Measurements from ENCODE around the gene GJD4. TPM values are rescaled to one million over a fixed set of nuclear protein-coding genes. Genes with fewer than 3 reads are reported as not detected.

Gene GJD4
- total and polyA plus RNA-seq, 2 donors (not counting 1 experiment from before 2014, with no cell fraction given) = not detected

- Mint-ChIP-seq H3K4me1 (peaks cover 19% of the 10 kb centered on the region), H3K27me3 (no peaks in the 10 kb centered on the region), H3K27ac (peak overlapping the region; percentile 51), H3K4me3 (no peak overlapping the region), H3K9me3 (ENCODE audit: insufficient read depth) (no peaks in the 10 kb centered on the region)
- peaks cover 8% of the 10 kb centered on the region for H4K20me1 ChIP-seq (ENCODE audit: control insufficient read depth, insufficient read depth, low read length, poor library complexity, severe bottlenecking)
- no peak overlapping the region for H3K27ac ChIP-seq (ENCODE audit: low read length in 2 of 2)
- H3K9ac ChIP-seq (ENCODE audit: low read length) = no peak overlapping the region
- POLR2A ChIA-PET = no interaction called here
- ATAC-seq (ENCODE audit: low read depth) (no peak), DNase-seq (no peak)
- no peak overlapping the region for H2AFZ ChIP-seq (ENCODE audit: insufficient read depth, low read depth, low read length, poor library complexity, severe bottlenecking)
- 98% methylated on average over 4 of the region's 5 CpGs for WGBS (ENCODE audit: insufficient coverage)
- peaks cover 0 to 32% of the 10 kb centered on the region in 2 experiments for H3K36me3 ChIP-seq (replicated peaks in 1 of 2; ENCODE audit: control extremely low read depth in 1 of 2, control insufficient read depth in 1 of 2, extremely low read depth in 1 of 2, insufficient read depth in 2 of 2, low read length in 1 of 2)
- peaks cover 3% of the 10 kb centered on the region for H3K79me2 ChIP-seq (ENCODE audit: control insufficient read depth, insufficient read depth, low read length)
- H3K27me3 ChIP-seq (replicated peaks in 1 of 4; ENCODE audit: control extremely low read depth in 1 of 4, control insufficient read depth in 3 of 4, insufficient read depth in 4 of 4, low read length in 3 of 4) = no peaks in the 10 kb centered on the region
- peaks cover 12 to 20% of the 10 kb centered on the region in 2 donors for H3K4me1 ChIP-seq (ENCODE audit: control insufficient read depth in 2 of 2, insufficient read depth in 2 of 2, low read length in 2 of 2)
- intact Hi-C loops (cut with micrococcal nuclease) = loop anchor here (2.0 kb wide), 2 partner anchors 321 to 439 kb away; no protein-coding TSS in a partner anchor
- TF ChIP-seq, protein P1, sequence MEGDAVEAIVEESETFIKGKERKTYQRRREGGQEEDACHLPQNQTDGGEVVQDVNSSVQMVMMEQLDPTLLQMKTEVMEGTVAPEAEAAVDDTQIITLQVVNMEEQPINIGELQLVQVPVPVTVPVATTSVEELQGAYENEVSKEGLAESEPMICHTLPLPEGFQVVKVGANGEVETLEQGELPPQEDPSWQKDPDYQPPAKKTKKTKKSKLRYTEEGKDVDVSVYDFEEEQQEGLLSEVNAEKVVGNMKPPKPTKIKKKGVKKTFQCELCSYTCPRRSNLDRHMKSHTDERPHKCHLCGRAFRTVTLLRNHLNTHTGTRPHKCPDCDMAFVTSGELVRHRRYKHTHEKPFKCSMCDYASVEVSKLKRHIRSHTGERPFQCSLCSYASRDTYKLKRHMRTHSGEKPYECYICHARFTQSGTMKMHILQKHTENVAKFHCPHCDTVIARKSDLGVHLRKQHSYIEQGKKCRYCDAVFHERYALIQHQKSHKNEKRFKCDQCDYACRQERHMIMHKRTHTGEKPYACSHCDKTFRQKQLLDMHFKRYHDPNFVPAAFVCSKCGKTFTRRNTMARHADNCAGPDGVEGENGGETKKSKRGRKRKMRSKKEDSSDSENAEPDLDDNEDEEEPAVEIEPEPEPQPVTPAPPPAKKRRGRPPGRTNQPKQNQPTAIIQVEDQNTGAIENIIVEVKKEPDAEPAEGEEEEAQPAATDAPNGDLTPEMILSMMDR (IDR thresholded peaks at IDR 0.05) = no peak
- no peak for TF ChIP-seq EZH2 (IDR thresholded peaks at IDR 0.05; ENCODE audit: borderline replicate concordance, insufficient read depth, low read depth, low read length, poor library complexity, severe bottlenecking)
- CTCF ChIA-PET = interaction anchor here (0.6 to 5.7 kb wide), 10 partner anchors 9 to 445 kb away, joined by 3 to 31 read pairs (median 7); no protein-coding TSS in a partner anchor
- H3K4me2 ChIP-seq (replicated peaks; ENCODE audit: low read depth, low read length, poor library complexity, severe bottlenecking) = no peak overlapping the region
- H3K9me3 ChIP-seq (ENCODE audit: control extremely low read depth in 1 of 3, control insufficient read depth in 2 of 3, insufficient read depth in 1 of 3, low read length in 2 of 3) = no peaks in the 10 kb centered on the region
- no peak overlapping the region for H3K4me3 ChIP-seq (ENCODE audit: control extremely low read depth in 1 of 5, extremely low read depth in 1 of 5, insufficient read depth in 1 of 5, low read depth in 2 of 5, low read length in 4 of 5)
These were observed 43.4 kb upstream of the GJD4 start for GRCh38 chr10:35561715-35562114.

DNA sequence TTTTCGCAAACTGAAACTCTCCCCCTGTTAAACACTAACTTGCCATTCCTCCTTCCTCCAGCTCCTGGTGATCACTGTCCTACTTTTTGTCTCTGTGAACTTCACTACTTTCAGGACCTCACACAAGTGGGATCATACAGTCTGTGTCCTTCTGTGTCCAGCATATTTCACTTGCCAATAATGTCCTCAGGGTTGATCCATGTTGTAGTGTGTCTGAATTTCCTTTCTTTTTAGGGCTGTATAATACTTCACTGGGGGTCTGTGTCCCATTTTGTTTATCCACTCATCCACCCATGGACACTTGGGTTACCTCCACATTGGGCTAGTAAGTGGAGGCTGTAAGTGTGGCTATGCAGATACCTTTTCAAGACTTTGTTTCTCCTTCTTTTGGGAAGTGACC is 42.7 kb upstream of the GJD4 start:
- Mint-ChIP-seq H3K27me3 (no peaks in the 10 kb centered on the region), H3K27ac (no peak overlapping the region), H3K9me3 (ENCODE audit: insufficient read depth) (no peaks in the 10 kb centered on the region), H3K4me3 (no peak overlapping the region), H3K4me1 (peaks cover 19% of the 10 kb centered on the region)
- ATAC-seq (ENCODE audit: low read depth) (no peak), DNase-seq (no peak)
- Histone ChIP-seq H3K36me3 (replicated peaks in 1 of 2; ENCODE audit: control extremely low read depth in 1 of 2, control insufficient read depth in 1 of 2, extremely low read depth in 1 of 2, insufficient read depth in 2 of 2, low read length in 1 of 2) (peaks cover 0 to 39% of the 10 kb centered on the region in 2 experiments), H3K79me2 (ENCODE audit: control insufficient read depth, insufficient read depth, low read length) (peaks cover 3% of the 10 kb centered on the region), H3K4me1 (ENCODE audit: control insufficient read depth in 2 of 2, insufficient read depth in 2 of 2, low read length in 2 of 2) (peaks cover 12 to 20% of the 10 kb centered on the region in 2 donors), H3K9ac (ENCODE audit: low read length) (no peak overlapping the region), H2AFZ (ENCODE audit: insufficient read depth, low read depth, low read length, poor library complexity, severe bottlenecking) (no peak overlapping the region), H3K27me3 (replicated peaks in 1 of 4; ENCODE audit: control extremely low read depth in 1 of 4, control insufficient read depth in 3 of 4, insufficient read depth in 4 of 4, low read length in 3 of 4) (no peaks in the 10 kb centered on the region), H3K27ac (ENCODE audit: low read length in 2 of 2) (no peak overlapping the region), H3K4me3 (ENCODE audit: control extremely low read depth in 1 of 5, extremely low read depth in 1 of 5, insufficient read depth in 1 of 5, low read depth in 2 of 5, low read length in 4 of 5) (no peak overlapping the region), H4K20me1 (ENCODE audit: control insufficient read depth, insufficient read depth, low read length, poor library complexity, severe bottlenecking) (peaks cover 8% of the 10 kb centered on the region), H3K9me3 (ENCODE audit: control extremely low read depth in 1 of 3, control insufficient read depth in 2 of 3, insufficient read depth in 1 of 3, low read length in 2 of 3) (no peaks in the 10 kb centered on the region), H3K4me2 (replicated peaks; ENCODE audit: low read depth, low read length, poor library complexity, severe bottlenecking) (no peak overlapping the region)
- intact Hi-C loops (cut with micrococcal nuclease) = loop anchor here (2.0 kb wide), 2 partner anchors 322 to 440 kb away; no protein-coding TSS in a partner anchor
- 100% methylated on average over 1 of the region's 1 CpG for WGBS (ENCODE audit: insufficient coverage)
- ChIA-PET CTCF (interaction anchor here (0.6 to 5.7 kb wide), 27 partner anchors 9 to 446 kb away, joined by 3 to 31 read pairs (median 5); no protein-coding TSS in a partner anchor), POLR2A (no interaction called here)
- no peak for TF ChIP-seq EZH2 (IDR thresholded peaks at IDR 0.05; ENCODE audit: borderline replicate concordance, insufficient read depth, low read depth, low read length, poor library complexity, severe bottlenecking)
- TF ChIP-seq, protein P1 (IDR thresholded peaks at IDR 0.05) = no peak
